ENCODE data around the gene TRNAU1AP. TPM values are rescaled to one million over a fixed set of nuclear protein-coding genes. Genes with fewer than 3 reads are reported as not detected.
"Not testable (repeated sequence)": the region's sequence is repeated elsewhere in the genome, so short reads cannot be mapped to it uniquely, and the experiment has no call there.

The TRNAU1AP gene
- total RNA-seq, 1 experiment from 2014 or later, result 15.4 TPM

DNA sequence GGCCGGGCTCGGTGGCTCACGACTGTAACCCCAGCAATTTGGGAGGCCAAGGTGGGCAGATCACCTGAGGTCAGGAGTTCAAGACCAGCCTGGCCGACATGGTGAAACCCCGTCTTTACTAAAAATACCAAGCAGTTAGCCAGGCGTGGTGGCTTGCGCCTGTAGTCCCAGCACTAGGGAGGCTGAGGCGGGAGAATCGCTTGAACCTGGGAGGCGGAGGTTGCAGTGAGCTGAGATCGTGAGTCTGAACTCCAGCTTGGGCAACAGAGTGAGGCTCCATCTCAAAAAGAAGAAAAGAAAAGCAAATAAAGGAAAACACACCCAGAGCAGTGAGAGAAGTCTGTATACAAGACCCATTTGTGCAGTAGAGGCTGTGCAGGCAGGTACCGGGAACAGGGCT, 32.1 kb upstream of the TRNAU1AP start:
- not testable (repeated sequence) for DNase-seq (ENCODE audit: extremely low read depth, low read depth)

DNA sequence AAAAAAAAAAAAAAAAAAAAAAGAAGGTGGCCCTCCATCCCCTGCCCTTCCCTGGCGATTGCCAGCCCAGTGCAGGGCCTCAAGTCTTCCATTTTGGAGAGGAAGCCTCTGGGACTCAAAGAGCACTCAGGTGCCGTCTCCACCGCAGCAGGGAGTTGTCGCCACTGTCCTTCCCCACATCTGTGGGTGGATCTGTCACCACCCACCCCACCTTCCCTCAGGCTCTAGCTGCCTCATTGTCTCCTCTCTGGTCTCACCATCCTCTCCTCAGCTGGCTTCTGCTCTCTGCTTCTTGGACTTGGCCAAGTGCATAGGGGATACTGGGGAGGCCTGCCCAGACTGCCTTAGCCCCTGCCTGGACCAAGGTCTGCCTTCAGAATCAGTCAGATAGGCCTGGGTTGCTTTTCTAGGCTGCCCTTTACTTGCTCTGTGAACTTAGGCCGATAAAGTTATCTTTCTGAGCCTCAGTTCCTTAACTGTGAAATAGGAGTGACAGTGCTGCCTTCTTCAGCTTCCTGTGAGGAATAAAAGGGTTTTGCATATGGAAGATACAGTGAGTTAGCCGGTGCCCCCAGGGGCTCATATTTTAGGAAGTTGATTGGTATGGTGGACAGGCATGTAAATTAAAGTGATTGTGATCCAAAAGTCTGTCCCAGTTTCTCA, 31.3 kb upstream of the TRNAU1AP start:
- no peak for DNase-seq (ENCODE audit: extremely low read depth, low read depth)

DNA sequence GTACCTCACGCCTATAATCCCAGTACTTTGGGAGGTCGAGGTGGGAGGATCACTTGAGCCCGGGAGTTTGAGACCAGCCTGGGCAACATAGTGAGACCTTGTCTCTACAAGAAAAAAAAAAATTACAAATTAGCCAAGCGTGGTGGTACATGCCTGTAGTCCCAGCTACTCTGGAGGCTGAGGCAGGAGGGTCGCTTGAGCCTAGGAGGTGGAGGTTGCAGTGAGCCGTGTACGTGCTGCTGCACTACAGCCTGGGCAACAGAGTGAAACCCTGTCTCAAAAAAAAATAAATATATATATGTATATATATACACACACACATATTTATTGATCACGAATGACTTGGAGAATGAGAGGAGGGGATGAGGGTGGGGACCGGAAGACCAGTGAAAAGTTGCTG, 30.3 kb upstream of the TRNAU1AP start:
- not testable (repeated sequence) for DNase-seq (ENCODE audit: extremely low read depth, low read depth)

DNA sequence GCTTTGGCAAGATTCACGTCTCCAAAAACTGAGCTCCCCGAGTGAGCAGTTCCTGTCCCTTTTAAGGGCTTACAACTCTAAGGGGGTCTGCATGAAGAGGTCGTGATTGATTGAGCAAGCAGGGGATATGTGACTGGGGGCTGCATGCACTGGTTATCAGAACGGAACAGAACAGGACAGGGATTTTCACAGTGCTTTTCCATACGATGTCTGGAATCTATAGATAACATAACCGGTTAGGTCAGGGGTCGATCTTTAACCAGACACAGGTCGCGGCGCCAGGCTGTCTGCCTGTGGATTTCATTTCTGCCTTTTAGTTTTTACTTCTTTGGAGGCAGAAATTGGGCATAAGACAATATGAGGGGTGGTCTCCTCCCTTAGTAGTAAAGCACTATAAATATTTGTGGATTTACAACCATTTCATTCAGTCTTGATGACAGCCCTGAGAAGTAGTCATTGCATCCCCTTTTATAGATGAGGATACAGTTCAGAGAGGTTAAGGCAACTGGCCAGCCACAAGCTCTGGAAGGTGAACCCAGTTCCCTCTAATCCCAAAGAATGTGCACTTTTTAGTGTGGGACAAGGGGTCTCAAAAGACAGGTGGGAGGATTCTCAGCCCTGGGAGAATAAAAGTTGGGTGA, 27.8 kb upstream of the TRNAU1AP start:
- not testable (repeated sequence) for DNase-seq (ENCODE audit: extremely low read depth, low read depth)

DNA sequence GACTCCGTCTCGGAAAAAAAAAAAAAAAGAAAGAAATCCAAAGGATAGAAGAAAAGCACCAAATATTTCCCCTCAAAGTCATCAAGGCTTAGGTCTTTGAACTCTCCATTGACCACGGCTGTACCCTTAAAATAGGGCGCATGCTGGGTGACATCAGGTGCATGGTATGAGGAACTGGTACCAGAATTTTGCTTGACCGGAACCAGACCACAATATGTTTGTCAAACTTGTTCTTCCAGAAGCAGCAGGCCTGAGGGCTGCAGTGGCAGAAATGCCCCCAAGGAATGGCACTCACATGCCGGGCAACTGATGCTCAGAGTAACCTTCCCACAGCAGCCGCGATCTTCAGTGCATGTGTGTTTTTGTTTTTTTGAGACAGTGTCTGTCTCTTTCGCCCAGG, 26.0 kb upstream of the TRNAU1AP start:
- DNase-seq (ENCODE audit: extremely low read depth, low read depth), result no peak

DNA sequence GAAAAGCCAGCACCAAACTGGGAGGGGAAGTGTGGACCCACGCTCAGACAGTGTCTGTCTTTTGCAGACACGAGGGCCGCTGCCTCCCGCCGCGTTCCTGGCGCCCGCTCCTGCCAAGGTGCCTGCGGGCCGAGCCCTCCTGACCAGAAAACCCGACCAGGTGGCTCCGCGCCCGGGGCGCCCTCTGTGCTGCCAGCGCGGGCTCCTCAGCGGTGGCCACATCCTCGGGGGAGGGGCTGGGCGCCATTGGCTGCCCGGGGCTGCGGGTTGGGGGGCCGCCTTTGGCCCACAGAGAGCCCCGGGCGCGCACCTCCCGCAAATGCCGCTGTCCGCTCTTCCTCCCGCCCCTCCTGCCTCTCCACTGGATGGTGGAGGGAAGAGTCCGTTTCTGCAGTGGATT, 22.4 kb upstream of the TRNAU1AP start:
- DNase-seq (ENCODE audit: extremely low read depth, low read depth), result no peak

DNA sequence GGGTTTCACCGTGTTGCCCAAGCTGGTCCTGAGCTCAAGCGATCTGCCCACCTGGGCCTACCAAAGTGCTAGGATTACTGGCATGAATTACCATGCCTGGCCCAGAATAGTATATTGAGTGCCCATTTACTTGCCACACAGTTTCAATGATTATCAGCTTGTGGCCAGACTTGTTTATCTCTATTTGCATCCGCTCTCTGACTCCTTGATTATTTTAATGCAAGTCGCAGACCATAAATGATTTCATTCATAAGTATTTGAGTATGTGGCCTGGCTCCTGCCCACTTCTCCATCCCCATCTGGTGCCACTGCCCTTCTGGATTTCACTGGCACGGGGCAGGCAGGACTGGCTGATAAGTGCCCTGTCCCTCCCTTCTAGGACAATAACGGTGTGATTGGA, 18.2 kb upstream of the TRNAU1AP start:
- DNase-seq (ENCODE audit: extremely low read depth, low read depth), result no peak

DNA sequence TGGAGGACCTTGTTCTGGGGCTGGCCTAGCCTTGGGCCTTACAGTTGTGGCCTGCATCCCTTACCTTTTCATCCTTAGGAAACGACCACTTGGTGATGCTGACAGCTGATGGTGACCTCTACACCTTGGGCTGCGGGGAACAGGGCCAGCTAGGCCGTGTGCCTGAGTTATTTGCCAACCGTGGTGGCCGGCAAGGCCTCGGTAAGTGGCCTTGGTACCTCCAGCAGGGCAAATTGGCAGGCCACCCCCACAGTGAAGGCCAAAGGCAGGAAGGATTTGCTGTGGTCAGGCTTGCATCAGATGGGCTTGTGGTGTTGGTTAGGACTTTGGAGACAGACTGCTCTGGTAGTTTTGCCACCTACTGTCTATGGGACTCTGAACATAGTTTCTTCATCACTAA, 17.7 kb upstream of the TRNAU1AP start:
- no peak for DNase-seq (ENCODE audit: extremely low read depth, low read depth)

DNA sequence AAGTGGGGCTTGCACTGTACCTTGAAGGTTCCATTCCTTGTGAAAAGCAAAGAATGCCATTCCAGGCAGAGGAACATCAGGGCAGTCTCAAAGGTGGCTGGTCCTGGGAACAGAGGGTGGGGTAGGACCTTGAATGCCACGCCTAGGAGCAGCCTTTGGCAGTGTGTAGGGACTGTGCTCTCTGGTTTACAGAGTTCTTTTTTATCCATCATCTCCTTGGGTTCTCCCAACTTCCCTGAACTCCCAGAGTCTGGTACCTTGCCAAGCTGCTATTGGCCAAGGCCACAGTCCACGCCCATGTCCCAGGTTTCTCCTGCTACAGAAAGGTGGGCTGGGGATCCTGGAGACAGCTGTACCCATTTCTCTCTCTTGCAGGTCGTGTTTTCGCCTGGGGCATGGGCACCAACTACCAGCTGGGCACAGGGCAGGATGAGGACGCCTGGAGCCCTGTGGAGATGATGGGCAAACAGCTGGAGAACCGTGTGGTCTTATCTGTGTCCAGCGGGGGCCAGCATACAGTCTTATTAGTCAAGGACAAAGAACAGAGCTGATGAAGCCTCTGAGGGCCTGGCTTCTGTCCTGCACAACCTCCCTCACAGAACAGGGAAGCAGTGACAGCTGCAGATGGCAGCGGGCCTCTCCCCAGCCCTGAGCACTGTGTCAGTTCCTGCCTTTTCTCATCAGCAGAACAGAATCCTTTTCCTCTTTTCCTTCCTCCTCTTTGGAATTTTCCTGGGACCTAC, 15.3 kb upstream of the TRNAU1AP start:
- DNase-seq (ENCODE audit: extremely low read depth, low read depth), result no peak

DNA sequence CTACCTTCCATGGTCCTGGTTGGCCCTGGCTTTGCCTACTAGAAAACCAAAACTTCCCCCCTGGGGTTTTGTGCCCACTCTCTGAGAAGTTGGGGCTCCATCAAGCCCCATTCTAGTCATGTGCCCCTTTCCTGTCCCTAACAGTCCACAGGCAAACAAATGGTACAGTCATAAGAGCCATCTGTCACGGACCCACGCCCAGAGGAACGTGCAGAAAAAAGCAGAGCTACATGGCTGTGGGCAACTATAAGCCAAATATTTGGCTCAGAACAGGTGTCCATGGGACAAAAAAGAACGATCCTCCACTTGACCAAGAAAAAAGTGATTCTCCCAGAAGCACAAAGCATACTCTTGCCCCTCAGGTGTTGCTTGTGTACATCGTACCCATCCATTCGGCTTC, 14.6 kb upstream of the TRNAU1AP start:
- no peak for DNase-seq (ENCODE audit: extremely low read depth, low read depth)

DNA sequence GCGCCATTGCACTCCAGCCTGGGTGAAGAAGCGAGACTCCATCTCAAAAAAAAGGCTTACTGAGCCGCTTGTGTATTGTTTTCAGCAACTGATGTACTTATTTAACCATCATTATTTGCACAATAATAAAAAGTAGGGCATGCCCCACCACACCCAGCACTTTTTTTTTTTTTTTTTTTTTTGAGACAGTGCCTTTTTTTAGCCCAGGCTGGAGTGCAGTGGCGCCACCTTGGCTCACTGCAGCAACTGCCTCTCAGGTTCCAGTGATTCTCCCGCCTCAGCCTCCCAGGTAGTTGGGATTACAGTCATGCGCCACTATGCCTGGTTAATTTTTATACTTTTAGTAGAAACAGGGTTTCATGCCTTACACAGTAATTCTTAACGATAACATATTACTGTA, 12.2 kb upstream of the TRNAU1AP start:
- no peak for DNase-seq (ENCODE audit: extremely low read depth, low read depth)

DNA sequence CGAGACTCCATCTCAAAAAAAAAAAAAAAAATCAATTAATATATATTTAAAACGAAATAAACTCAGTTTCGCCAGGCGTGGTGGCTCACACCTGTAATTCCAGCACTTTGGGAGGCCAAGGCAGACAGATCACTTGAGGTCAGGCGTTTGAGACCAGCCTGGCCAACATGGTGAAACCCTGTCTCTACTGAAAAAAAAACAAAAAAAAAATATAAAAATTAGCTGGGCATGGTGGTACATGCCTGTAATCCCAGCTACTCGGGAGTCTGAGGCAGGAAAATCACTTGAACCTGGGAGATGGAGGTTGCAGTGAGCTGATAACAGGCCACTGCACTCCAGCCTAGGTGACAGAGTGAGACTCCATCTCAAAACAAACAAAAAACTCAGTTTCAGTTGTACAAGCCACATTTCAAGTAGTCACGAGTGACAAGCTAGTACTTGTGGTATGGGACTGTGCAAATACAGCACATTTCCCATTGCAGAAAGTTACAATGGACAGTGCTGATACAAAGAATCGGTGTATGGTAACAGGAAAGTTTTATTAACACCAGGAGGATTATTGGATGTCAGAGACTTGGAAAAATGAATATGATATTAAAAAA, 11.4 kb upstream of the TRNAU1AP start:
- not testable (repeated sequence) for DNase-seq (ENCODE audit: extremely low read depth, low read depth)

DNA sequence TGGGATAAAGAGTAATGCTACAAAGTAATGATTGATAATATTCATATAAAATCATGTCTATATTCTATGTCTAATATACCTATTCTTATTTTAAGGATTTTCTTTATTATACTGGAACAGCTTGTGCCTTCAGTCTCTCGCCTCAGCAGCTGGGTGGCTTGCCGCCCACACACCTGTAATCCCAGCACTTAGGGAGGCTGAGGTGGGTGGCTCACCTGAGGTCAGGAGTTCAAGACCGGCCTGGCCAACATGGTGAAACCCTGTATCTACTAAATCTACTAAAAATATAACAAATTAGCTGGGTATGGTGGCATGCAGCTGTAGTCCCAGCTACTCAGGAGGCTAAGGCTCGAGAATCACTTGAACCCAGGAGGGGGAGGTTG, 7.6 kb upstream of the TRNAU1AP start:
- no peak for DNase-seq (ENCODE audit: extremely low read depth, low read depth)

DNA sequence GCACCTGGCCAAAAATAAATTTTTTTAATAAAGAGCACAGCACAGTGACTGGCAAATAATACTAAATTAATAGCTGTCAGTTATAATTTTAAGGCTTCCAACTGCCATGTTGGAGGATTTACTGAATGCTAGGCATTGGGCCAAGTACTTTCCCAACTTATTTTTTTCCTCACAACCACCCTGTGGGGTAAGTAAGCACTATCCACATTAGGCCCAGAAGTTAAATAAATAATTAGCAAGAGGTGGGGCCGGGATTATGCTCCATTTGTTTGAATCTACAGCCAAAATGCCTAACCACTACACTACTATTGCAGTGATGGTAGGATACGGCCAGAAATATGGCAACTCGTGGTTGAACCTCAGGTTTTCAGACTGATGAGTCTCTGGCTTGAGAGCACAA, 4.6 kb upstream of the TRNAU1AP start:
- no peak for DNase-seq (ENCODE audit: extremely low read depth, low read depth)

DNA sequence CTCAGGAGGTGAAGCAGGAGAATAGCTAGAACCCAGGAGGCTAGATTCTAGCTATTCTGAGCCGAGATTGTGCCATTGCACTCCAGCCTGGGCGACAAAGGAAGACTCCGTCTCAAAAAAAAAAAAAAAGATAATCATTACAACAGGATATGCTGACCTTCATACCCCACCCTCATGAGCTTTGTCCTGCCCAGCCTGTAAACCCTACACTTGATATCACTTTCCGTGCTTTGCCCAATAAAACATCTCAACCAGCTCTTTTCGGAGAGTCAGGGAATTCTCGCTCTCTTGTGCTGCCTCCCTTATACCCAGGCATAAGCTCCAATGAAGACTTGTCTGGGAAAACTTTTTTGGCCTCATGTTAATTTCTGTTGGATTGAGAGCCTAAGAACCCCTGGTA, 1.5 kb upstream of the TRNAU1AP start:
- DNase-seq (ENCODE audit: extremely low read depth, low read depth), result no peak

DNA sequence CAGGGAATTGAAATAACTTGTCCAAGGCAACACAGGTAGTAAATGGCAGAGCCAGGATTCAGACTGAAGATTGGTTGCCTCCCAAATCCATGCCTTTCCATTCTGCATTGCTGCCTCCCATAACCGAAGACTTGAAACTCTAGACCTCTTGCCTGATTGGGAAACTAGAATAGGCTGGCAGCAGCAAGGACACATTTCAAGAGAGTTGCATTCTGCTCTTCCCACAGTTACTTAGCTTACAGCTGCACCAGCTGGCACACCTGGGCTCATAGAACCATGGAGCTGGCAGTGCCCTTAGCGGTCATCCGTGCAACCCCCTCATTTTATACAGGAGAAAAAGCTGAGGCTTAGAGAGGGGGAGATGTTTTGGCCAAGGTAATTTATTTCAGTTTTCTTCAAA, 8.0 kb downstream of the TRNAU1AP start:
- DNase-seq (ENCODE audit: extremely low read depth, low read depth), result no peak

DNA sequence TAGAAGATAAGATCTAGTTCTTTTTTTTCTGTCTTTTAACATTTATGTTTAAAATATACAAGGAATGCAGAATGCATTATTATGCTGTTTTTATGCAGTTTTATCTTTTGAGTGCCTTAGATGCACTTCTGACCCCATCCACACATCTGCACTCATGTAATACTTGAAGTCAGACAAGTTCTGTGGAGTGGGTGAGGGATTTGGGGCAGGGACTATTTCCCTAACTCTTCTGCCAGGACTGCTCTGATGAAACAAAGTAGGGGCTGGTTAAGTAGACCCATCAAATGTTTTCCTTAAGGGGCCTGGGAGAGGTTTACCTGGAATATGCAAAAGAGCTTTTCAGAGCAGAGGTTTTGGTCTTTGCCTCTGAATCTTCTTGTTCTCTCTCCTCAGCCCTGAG, 11.4 kb downstream of the TRNAU1AP start:
- no peak for DNase-seq (ENCODE audit: extremely low read depth, low read depth)

DNA sequence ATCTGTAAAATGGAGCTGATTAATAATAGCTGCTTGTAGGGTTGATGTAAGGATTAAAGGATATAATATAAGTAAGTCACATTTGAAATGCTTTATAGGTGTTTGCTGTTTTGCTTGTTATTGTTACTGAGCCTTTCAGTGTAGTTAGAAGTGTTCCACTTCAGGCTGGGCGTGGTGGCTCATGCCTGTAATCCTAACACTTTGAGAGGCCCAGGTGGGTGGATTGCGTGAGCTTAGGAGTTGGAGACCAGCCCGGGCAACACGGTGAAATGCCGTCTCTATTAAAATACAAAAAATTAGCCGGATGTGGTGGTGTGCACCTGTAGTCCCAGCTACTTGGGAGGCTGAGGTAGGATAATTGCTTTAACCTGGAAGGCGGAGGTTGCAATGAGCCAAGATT, 12.2 kb downstream of the TRNAU1AP start:
- no peak for DNase-seq (ENCODE audit: extremely low read depth, low read depth)

DNA sequence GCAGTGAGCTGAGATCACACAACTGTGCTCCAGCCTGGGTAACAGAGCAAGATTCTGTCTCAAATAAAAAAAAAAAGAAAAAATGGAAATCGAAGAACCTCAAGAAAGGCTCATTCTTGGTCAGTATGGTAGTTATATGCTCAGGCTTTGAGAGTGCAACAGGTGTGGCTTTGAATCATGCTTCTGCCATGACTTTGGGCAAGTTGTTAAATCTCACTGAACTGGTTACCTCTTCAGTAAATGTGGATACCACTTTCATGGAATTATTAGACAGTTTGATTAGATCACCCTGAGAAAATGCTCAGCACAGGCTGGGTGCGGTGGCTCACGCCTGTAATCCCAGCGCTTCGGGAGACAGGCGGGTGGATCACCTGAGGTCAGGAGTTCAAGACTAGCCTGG, 12.8 kb downstream of the TRNAU1AP start:
- DNase-seq (ENCODE audit: extremely low read depth, low read depth), result no peak

DNA sequence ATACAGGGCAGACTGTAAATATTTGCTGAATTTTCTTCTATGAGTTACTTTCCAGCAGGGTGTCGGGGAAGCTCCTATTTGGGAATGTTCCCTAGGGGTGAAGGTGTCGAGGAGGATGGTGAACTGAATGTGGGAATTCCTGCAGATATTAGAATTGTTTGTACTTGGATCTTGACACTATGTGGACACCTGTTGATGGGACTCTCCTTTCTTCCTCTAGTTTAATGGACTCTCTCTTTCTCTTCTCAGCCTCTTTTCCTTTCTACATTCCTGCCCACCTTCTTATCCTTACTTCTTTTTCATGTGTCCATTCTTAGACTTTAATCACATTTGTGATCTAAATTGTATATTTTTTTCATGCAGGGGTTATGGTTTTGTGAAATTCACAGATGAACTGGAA, 14.0 kb downstream of the TRNAU1AP start:
- DNase-seq (ENCODE audit: extremely low read depth, low read depth), result no peak

DNA sequence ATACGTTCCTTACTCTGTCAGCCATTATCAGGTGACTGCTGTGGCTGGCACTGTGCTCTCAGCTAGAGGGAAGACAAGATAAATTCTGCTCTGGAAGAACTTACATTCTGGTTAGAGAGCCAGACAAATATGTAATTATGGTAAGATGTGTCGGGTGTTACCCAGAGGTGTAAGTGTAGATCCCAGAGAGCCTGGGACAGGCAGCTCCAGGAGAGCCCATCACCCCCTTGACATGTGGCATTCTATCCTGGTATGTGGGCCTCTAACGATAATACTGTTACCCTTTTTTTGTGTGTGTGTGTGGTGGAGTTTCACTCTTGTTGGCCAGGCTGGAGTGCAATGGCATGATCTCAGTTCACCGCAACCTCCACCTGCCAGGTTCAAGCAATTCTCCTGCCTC, 19.0 kb downstream of the TRNAU1AP start:
- no peak for DNase-seq (ENCODE audit: extremely low read depth, low read depth)

DNA sequence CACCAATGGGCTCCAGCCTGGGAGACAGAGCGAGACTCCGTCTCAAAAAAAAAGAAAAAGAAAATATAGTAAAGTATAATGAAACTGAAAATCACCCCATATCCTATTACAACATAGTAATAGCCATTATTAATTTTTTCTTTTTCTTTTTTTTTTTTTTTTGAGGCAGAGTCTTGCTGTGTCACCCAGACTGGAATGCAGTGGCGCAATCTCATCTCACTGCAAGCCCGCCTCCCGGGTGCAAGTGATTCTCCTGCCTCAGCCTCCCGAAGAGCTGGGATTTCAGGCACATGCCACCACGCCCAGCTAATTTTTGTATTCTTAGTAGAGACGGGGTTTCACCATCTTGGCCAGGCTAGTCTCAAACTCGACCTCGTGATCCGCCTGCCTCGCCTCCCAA, 20.0 kb downstream of the TRNAU1AP start:
- DNase-seq (ENCODE audit: extremely low read depth, low read depth), result not testable (repeated sequence)
